CD4-positive, alpha-beta T cell treated with Interleukin-12 subunit alpha and Interleukin-12 subunit beta, for 1 hour (primary cell): ENCODE results near the gene ENPP1.
"Not testable (repeated sequence)": the region's sequence is repeated elsewhere in the genome, so short reads cannot be mapped to it uniquely, and the experiment has no call there.

Experiments used
- DNase-seq: peaks from one replicate; pipeline ENCODE4 v3.0.0-alpha.2; 2020

Gene ENPP1

DNA sequence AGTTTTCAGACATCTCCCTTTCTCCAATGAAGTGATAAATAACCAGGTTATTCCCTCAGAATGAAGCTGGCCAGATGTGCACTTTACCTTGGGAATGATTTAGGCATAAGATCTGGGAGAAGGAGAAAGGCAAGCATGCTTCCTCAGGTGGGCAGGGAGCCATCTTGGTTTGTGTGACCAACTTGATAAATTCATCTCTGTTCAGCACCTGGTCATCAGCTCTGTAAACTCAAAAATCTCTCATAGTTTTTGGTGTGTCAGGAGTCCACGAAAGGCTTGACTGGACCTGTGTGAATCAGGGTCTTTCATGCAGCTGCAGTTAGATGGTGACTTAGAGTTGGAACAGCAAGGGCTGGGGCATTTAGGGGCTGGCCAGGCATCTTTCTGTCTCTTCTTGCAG, 24.5 kb downstream of the ENPP1 start:
- no peak for DNase-seq

DNA sequence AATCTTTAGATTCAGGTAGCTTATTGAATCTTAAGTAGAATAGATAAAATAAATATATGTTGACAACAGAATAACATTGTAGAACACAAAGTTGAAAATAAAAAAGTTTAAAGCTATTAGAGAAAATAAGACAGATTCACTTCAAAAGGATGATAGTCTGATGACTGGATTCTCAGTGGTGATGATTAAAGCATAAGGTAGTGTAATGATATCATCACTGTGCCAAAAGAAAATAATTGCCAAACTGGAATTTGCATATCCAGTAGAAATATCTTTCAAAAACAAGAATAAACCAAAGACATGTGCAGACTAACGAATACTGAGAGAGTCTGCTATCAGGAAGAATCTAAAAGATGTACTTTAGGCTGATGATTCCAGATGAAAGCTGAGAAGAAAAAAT, 30.2 kb downstream of the ENPP1 start:
- no peak for DNase-seq

DNA sequence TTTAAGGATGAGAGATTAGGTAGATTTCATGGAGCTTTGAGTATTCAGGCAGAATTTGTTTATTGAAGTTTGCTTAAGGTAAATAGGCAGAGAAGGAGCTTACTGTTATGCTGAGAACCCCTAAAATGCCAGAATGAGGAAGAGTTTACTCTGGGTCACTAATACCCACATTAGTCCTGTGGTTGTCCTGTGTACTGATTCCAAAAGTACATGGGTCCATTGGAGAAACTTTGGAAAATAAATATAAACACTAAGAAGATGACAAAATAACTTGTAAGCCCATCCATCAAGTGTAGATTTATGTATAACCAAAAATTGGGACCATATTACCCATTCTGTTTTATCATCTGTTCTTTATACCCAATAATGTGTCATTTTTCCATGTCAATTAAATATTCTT, 31.6 kb downstream of the ENPP1 start:
- DNase-seq, result no peak

DNA sequence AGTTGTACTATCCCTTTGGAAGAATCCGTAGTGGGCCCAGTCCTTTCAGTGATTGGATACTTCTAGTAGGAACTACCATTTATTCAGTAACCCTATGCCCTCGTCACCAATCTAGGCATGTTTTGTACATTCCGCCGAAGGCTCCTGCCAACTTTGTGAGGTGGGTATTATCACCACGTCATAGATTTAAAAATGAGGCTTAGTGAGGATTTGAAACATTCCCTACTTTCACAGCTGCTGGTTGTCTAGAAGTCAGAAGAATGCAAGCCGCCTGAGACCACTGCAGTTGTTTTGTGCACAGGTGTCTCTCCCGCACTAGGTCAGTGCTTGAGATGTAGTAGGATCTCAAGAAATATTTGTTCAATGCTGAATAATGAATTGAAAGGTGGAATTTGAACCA, 32.6 kb downstream of the ENPP1 start:
- no peak for DNase-seq

DNA sequence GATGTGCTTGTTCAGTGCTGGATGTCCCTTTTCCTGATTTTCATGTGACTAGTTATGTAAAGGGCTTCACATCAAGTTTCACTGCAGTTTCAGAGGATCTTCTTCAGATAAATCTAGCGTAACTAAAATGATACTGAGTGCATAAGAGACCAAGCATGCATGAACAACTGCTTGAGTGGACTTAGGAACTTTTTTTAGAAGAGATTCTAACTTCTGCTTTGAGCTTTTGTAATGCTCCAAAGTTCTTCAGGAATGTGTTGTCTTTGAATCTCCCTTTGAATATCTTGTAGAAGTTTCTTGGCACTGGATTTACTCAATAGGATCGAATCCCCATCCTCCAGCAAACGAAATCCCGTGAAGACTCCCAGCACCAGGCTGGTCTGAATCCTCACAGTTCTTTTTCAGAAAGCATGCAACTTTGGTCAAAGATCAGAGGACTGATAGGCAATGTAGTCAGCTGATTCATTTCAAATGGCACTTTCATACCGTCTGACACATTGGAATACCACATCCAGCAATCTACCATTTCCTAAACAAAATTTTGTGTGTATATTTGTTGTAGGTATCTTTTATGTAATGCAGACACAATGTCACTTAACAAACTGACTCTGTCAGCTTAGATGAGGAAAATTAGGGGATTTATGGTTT, 33.2 kb downstream of the ENPP1 start:
- no peak for DNase-seq

DNA sequence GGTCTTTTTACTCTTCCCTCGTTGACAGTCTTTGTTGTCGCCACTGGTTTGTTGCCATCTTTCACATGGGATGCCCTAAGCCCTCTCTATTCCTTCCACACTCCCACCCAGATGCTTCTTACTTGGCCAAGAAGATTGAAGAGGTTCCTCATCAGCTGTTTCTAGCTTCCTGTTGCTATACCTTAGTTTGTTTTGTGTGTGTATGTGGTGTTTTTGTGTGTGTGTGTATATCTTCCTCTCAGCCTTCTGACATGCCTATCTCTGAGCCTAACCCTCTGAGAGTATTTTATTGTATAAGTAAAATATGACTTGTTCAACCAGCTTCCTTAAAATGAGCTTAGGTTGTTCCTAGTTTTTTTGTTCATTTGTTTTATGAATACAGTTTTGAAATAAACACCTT, 35.9 kb downstream of the ENPP1 start:
- no peak for DNase-seq

DNA sequence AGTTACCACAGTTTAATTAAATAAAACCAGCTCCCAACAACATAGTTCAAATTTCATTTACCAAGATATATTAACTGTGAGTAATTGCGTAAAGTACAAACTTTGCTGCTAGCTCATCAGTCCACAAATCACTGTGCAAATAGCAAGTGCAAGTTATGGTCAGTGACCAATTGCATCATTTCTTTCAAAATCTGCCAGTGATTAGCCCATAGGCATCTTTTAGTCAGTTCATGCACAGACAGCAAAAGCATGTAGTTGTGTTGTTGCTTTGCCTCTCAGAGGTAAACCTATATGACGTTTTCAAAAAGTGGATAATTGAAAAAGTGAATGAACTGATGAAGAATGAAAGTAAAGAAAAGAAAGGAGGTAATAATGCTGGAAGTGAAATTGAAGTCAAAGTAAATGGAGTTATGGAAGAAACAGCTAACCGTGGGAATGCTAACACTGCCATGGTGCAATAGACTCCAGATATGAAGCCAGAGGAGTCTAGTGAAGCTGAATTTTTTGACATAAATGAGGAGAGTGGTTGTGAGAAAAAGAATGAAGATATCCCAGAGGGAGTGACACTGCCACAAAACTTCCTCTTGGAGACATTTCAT, 36.5 kb downstream of the ENPP1 start:
- DNase-seq, result no peak

DNA sequence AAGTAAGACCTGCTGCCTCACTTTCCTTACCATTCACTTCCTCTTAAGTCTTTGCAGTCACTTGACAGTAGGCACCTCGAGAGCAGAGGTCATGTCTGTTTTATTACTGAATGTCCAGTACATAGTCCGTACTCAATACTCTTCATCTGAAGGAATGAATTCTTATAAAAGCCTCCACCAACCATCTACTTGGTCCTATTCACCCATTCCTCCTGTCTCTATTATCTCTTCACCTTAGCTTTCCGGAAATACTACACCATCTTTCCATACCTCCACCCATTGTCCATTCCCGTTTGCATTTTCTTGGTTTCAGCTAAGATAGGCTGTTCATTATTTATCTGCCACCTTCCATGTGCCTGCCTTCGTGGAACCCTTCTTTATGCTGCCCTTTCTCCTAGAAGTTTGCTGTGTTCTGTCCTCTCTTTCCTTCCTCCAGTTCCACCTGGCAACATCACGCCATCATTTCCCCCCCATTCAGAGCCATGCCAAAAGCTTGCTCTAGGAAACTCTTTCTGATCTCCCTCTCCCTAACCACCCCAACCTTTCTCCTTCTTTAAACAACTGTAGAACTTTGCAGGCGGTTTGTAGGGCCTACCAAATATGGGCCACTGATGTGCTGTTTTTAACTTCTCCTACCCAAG, 38.3 kb downstream of the ENPP1 start:
- DNase-seq, result no peak

DNA sequence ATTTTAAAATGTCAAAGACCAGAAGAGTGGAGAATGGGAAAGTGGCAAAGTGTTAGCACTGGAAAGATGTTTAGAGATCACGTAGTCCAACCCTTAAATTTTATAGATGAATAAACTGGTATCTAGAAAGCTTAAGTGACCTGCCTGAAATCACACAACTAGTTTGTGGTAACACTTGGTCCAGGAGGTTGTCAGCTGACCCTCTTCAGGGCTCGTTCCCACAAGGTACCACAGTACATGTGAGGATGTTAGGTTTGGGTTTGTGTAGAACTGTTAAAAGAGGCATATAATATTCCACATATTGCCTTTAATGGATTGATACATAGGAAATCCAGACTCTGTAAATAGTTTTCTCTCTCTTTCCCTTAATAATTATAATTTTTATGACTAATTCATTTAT, 39.1 kb downstream of the ENPP1 start:
- DNase-seq, result no peak

DNA sequence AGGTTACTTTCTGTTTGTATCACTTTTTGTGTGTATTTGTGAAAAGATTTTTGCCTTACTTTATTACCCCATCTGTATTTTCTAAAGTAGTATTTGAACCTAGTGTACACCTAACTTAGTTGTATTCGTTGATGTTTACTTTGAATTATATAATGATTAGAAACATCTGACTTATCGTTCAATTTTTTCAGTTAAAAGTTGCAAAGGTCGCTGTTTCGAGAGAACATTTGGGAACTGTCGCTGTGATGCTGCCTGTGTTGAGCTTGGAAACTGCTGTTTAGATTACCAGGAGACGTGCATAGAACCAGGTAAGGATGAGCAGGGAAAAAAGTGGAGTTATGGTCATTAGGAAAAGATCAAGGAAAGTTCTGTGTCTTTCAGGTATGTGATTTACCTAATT, 42.0 kb downstream of the ENPP1 start:
- DNase-seq, result no peak

DNA sequence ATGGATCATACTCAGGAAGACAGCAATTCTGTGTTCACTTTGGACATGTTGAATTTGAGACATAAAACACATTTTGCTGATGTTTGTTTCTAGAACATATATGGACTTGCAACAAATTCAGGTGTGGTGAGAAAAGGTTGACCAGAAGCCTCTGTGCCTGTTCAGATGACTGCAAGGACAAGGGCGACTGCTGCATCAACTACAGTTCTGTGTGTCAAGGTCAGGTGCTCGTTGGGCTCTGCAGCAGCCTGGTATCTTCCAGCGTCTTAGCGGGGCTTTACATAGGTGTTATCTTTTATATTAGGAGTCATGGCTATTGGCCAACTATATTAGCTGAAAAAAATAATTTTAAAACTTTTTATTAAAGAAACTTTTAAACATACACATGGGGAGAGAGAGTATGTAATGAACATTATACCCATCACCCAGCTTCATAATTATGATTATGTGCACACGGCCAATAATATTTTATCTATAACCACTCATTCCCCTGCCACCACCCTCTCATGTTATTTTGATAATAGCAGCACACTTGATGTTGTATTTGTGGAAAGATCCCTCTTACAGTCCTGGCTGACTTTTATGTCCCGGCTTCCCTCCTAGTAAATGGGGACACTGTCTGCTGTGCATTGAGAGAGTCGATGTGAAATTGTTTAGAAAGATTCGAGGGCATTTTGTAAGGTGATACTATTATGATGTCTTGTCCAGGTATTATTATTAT, 43.4 kb downstream of the ENPP1 start:
- DNase-seq, result no peak

DNA sequence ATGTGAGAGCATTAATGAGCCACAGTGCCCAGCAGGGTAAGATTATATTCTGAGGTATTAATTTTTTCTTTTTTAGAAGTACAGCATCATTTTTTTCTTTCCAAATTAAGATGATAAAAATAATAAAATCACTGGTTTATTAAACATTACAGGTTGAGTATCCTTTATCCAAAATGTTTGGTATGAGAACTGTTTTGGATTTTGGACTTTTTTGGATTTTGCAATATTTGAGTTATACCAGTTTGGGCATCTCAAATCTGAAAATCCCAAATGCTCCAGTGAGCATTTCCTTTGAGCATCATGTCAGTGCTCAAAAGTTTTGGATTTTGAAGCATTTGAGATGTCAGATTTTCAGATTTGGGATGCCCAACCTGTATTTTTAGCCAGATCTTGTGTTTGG, 44.4 kb downstream of the ENPP1 start:
- no peak for DNase-seq

DNA sequence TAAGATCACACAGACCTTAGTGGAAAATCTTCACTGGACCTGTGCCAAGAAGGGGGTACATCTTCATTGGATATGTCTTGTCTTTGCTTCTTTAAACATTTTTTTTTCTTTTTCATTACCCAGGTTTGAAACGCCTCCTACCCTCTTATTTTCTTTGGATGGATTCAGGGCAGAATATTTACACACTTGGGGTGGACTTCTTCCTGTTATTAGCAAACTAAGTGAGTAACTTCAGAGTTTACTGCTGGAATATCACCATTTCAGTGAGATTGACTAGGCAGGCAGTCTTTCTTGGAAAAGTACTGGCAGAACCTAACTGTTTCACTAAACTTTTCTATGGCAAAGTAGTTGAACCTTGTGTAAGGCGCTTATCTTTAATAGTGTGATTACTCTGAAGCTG, 47.0 kb downstream of the ENPP1 start:
- no peak for DNase-seq

DNA sequence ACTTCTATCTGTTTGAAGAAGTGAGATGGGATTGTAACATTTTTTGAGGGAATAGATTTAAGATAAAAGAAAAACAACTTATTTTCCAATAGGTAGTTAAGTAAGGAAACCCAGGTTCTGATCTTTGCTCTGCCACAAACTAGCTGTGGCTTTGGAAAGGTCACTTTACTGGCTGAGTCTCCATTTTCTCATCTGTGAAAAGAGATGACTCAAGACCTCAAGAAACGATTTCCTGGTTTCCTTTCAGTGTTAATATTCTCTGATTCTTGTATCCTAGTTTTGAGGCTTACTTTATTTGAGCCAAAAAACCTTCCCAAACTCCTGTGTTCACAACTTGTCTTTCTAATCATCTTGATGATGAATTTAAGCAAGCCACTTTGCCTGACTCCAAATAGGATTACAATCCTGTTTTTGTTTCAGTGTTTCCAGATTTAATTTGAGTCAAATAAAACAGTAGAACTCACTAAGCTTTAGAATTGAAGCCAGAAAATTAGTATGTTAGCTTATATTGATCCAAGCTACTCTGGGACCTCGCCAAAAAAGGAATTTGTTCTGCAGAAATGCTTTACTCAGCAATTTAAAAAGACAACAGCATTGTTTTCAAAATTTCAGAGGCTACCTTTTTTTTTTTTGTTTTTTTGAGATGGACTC, 51.1 kb downstream of the ENPP1 start:
- no peak for DNase-seq

DNA sequence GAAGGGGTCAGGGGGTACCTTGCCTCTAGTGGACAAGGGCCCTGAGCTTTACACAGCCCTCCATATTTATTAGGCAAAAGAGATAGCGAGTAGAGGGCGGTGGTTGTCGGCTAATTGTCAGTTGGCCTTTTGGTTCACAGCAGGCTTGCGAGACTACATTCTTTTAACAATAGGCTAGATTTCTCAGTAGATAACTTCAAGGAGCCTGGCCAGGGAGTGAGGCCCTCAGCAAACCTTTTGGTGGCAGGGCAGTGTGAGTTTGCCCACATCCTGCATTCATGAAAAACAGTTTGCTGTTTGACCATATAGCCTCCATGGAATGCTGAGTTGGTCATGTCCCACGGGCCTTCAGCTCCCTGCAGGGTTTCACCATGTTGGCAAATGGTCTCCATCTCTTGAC, 51.8 kb downstream of the ENPP1 start:
- DNase-seq, result not testable (repeated sequence)

DNA sequence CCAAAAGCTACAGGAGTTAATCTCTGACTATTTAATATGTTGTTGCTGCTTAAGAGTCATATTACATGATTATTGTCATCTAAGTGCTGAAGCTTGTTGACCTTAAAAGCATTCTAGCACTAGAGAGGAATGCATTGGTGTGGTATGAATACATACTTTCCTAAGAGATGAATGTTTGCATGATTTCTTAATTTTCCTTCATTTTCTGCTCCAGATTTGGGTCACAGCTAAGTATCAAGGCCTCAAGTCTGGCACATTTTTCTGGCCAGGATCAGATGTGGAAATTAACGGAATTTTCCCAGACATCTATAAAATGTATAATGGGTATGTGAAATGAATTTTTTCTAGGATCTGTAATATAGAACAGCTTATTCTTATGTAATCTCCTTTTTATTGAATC, 53.6 kb downstream of the ENPP1 start:
- no peak for DNase-seq

DNA sequence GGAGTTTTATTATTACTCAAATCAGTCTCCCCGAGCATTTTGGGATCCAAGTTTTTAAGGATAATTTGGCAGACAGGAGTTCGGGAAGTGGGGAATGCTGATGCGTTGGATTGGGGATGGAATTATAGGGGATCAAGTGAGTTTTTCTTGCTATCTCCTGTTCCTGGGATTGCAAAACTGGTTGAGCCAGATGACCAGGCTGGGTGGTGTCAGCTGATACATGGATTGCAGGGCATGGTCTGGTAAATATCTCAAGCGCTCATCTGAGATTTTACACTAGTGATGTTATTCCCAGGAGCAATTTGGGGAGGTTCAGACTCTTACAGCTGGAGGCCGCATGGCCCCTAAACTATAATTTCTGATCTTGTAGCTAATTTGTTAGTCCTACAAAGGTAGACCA, 54.7 kb downstream of the ENPP1 start:
- no peak for DNase-seq

DNA sequence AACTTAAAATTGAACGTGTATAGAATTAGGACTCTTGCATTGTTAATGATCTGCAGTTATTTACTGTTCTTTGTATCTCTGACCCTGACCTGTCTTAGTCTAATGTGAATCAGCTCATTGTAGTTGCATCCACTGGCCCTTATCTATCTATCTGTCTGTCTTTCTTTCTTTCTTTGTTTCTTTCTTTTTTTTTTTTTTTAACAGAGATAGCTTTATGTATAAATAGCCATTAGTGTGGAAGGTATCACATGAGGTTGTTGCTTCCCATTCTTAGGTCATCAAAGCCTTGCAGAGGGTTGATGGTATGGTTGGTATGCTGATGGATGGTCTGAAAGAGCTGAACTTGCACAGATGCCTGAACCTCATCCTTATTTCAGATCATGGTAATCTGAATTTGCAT, 59.9 kb downstream of the ENPP1 start:
- no peak for DNase-seq

DNA sequence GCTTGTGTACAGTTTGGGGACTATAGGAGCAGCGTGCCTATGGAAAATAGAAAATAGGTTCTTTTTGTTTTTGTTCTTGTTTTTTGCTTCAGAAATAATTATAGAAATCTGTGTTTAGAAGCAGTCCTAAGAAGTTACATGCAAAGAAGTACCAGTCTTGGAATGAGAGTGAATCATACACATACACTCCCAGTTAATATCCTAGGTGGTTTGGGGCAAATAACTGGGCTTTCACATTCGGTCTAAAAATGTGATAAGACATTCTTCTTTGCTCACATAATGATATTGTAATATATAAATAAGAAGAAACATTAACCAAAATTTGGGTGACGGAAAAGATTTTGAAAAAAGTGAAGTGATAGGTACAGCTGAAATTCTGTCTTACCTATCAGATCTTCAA, 61.0 kb downstream of the ENPP1 start:
- no peak for DNase-seq

DNA sequence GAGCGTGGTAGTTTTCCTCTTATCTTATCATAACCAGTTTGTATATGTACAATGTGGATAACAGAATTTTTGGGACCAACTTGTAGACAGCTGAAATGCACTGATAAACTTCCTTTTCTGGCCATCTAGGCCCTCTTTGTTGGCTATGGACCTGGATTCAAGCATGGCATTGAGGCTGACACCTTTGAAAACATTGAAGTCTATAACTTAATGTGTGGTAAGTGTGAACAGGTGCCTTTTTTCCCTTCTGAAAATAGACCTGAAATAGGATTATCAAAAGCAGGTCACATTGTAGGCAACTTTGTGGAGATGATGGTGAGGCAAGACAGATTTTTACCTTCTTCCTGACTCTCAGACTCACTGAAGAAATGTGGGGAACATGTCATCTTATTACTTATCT, 67.8 kb downstream of the ENPP1 start:
- DNase-seq, result no peak

DNA sequence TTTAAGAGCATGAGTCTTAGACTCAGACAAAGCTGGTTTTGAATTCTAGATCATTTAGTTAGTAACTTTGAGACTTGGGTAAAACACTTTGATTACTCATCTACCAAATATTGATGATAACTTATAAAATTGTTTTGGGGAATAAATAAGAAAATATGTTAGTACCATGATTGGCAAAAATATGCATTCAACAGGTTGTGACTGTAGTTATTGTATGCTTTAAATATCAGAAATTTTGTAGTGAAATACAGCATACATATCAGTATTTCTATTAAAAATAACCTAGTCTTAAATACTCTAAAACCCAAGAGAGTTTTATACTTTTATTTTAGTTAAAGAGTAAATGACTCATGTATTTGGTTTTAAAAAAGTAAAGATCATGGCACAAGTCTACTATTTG, 68.7 kb downstream of the ENPP1 start:
- DNase-seq, result no peak

DNA sequence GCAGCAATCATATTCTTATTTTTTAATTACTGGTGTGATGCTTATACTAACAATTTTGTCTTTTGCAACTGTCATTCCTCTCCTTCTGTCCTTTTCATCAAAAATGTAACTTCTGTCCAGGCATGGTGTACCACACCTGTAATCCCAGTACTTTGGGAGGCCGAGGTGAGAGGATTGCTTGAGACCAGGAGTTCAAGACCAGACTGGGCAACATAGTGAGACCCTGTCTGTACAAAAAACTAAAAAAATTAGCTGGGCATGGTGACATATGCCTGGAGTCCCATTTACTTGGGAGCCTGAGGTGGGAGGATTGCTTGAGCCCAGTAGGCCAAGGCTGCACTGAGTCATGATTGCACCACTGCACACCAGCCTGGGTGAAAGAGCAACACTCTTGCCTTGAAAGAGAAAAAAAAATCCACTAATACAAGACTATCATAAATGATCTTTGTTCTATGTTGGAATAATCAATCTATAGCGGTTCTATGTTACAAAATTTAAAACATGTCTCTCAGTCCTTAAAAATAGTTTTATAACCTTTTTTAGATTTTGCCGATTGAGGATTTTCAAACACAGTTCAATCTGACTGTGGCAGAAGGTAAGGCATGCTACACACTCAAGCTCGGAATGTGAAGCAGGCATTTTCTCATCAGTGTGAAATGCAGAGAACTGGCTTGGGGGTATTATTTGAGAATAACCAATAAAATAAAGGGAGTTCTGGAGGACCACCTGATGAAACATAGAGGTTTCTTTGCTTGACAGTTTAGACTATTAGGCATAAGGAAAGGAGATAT, 70.4 kb downstream of the ENPP1 start:
- no peak for DNase-seq

DNA sequence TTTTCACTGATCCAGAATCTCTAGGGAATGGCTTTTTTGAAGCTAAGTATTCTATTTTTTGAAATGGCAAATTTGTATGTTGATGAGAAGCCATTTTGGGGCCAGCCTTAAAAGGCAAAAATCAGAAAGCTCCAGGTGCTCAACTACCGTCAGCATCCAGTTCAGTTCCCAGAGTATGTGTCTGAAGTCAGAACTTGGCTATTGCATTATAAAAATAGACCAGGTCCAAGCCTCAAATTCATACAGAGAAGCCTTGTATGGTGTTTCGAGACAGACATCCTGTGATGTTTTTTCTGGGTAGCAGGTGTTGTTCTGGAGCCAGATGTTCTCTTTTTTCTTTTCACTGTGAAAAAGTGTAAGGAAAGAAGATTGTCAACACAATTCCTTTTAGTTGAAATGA, 75.2 kb downstream of the ENPP1 start:
- DNase-seq, result no peak
